Measurements from ENCODE around the gene FOSL1.

Gene FOSL1

DNA sequence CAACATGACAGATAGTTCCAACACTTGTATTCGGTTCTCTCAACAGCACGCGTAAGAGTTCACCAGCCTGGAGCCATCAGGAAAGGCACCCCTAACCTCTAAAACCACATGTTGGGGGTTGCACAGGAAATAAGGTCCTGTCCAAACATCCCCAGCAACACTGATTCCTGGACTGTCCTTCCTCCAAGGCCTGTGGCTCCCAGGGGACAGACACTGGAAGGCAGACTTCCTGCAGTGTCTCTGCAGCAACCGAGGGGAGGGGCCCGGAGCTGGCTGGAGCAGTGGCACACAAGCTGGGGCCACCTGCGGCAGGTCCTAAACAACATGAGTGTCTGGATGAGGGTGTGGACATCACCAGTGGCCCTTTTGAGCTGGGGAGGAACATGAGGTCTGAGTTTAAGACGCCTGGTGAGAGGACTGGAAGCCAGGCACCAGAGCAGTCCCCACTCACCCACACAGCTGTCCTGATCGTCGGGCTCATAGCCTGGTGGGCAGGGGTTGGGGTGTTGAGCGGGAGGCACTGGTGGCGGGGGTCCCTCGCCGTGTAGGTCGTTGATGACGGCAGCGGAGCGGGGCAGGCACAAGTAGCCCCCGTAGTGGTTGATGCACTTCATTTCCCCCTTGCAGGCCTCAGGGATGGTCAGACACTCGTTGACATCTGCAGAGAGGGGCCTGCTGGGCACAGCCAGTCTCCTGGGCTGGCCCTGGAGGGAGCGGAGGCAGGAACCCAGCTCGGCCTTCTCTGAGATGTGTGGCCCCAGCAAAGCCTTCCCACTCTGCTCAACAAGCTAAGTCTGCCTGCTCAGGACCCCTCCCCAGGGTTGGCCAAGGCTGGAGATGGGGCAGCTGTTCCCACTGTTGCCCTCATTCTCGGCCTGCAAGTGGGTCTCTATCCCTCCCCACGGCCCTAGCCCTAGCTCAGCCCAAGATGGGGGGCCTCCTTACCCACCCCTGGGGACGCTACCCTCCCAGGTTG, 29.2 kb downstream of the FOSL1 start:
- no peak for TF ChIP-seq CTCF (IDR thresholded peaks at IDR 0.05; ENCODE audit: low read depth, low read length, missing control alignments)
- H3K4me3 ChIP-seq (ENCODE audit: low read depth, low read length), result no peak overlapping the region
- no peak for DNase-seq (ENCODE audit: low read depth)

- DNase-seq (ENCODE audit: low read depth), result no peak
- TF ChIP-seq CTCF (IDR thresholded peaks at IDR 0.05; ENCODE audit: low read depth, low read length, missing control alignments), result no peak
- no peak overlapping the region for H3K4me3 ChIP-seq (ENCODE audit: low read depth, low read length)
These were observed 29.9 kb downstream of the FOSL1 start for GRCh38 chr11:65870307-65870658.

GRCh38 chr11:65869643-65870306, 30.4 kb downstream of the FOSL1 start:
- no peak for DNase-seq (ENCODE audit: low read depth)
- TF ChIP-seq CTCF (IDR thresholded peaks at IDR 0.05; ENCODE audit: low read depth, low read length, missing control alignments), result no peak
- no peak overlapping the region for H3K4me3 ChIP-seq (ENCODE audit: low read depth, low read length)

GRCh38 chr11:65868907-65869306, 31.3 kb downstream of the FOSL1 start:
- no peak for DNase-seq (ENCODE audit: low read depth)
- H3K4me3 ChIP-seq (ENCODE audit: low read depth, low read length), result no peak overlapping the region
- TF ChIP-seq CTCF (IDR thresholded peaks at IDR 0.05; ENCODE audit: low read depth, low read length, missing control alignments), result no peak

- H3K4me3 ChIP-seq (ENCODE audit: low read depth, low read length), result no peak overlapping the region
- TF ChIP-seq CTCF (IDR thresholded peaks at IDR 0.05; ENCODE audit: low read depth, low read length, missing control alignments), result no peak
- no peak for DNase-seq (ENCODE audit: low read depth)
These were observed 32.0 kb downstream of the FOSL1 start for GRCh38 chr11:65868076-65868667.

DNA sequence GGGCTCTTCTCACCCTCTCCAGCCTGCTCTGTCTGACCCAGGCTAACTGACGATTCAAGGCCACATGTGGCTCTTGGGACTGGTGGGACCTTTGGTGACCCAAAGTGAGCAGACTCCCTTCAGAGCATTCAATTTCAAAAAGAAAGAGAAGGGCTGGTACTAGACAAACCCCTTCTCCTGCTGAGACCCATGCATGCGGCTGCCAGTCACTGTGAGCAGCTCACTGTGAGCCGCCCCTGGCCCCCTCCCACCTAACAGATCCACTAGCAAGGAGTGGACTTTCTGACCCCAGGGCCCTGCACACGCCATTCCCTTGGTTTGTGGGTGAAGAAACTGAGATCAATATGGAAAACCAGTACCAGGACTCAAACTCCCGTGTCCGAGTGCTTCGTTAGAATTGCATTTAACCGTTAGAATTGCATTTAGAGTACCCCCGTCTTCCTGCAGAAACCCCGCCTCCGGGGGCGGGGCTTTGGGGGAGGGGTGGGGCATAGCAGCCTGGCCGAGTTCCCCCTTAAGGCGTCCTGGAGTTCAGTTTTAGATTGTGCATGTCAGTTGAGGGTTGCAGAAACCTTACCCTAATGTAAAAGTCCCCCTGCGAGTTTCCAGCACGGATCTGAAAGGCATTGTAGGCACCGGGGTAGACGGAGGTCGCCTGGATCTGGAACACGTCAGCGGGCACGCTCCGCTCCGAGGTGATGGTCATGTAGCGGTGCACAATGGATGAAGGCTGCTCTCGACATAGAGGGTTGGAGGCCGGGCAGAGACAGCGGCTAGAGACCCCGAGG, 32.7 kb downstream of the FOSL1 start:
- no peak overlapping the region for H3K4me3 ChIP-seq (ENCODE audit: low read depth, low read length)
- TF ChIP-seq CTCF (IDR thresholded peaks at IDR 0.05; ENCODE audit: low read depth, low read length, missing control alignments), result no peak
- no peak for DNase-seq (ENCODE audit: low read depth)
